Upper lobe of right lung (tissue), 1 donor: Measurements from ENCODE around the gene DLG3. TPM values are rescaled to one million over a fixed set of nuclear protein-coding genes. Genes with fewer than 3 reads are reported as not detected.
"Not testable (repeated sequence)": the region's sequence is repeated elsewhere in the genome, so short reads cannot be mapped to it uniquely, and the experiment has no call there.

Experiments
- ATAC-seq: fragments of 200-7000 bp; cut with Tn5 transposase; one replicate; pipeline ENCODE4 v1.9.1; 2020; ENCODE audit warnings: mild to moderate bottlenecking, moderate library complexity
- DNase-seq: peaks from one replicate; pipeline ENCODE4 v3.0.0-alpha.2; 2020
- H3K27ac ChIP-seq: fragments of 200-600 bp; one replicate; pipeline ENCODE4 v1.8.0; 2022
- H3K27me3 ChIP-seq: fragments of 200-600 bp; one replicate; pipeline ENCODE4 v1.8.0; 2022; ENCODE audit warnings: mild to moderate bottlenecking
- H3K36me3 ChIP-seq: fragments of 200-600 bp; one replicate; pipeline ENCODE4 v1.8.0; 2022
- H3K4me1 ChIP-seq: fragments of 200-600 bp; one replicate; pipeline ENCODE4 v1.8.0; 2022
- H3K4me3 ChIP-seq: fragments of 200-600 bp; one replicate; pipeline ENCODE4 v1.8.0; 2022; ENCODE audit warnings: mild to moderate bottlenecking
- H3K9me3 ChIP-seq: fragments of 200-600 bp; one replicate; pipeline ENCODE4 v1.8.0; 2022
- intact Hi-C: fragments of 100-400 bp; cut with DNase I; formaldehyde crosslinking; loops from one replicate; pipeline ENCODE4 v1.11.0; 2022
- long read RNA-seq: library from polyadenylated mRNA; unstranded; transcript quantifications from one replicate; pipeline ENCODE4 v2.0.0, GENCODE V29; 2021
- total RNA-seq: library from RNA; stranded (reverse); fragmentation: NEBNext Ultra II Directional; extraction: Animal tissue kit (Norgen Biotek cat#: 25700); gene quantifications from one replicate; pipeline ENCODE4 v1.2.1, GENCODE V29; 2021
- TF ChIP-seq, protein P1 (sequence below): fragments of 200-600 bp; IDR thresholded peaks from one replicate; pipeline ENCODE4 v1.8.0; 2022; ENCODE audit warnings: antibody characterized with exemption
- donor health status: DM: no; HTN: yes; CAD: no; lungs with severe emphysema.

Gene DLG3
- total RNA-seq: 24.4 TPM
- long read RNA-seq, full-length matches to known transcripts: 20 of 40 reads
- long read RNA-seq, partial matches to known transcripts: 7 of 40 reads
- long read RNA-seq, other reads (novel, unspliced or antisense): 13 of 40 reads

DNA sequence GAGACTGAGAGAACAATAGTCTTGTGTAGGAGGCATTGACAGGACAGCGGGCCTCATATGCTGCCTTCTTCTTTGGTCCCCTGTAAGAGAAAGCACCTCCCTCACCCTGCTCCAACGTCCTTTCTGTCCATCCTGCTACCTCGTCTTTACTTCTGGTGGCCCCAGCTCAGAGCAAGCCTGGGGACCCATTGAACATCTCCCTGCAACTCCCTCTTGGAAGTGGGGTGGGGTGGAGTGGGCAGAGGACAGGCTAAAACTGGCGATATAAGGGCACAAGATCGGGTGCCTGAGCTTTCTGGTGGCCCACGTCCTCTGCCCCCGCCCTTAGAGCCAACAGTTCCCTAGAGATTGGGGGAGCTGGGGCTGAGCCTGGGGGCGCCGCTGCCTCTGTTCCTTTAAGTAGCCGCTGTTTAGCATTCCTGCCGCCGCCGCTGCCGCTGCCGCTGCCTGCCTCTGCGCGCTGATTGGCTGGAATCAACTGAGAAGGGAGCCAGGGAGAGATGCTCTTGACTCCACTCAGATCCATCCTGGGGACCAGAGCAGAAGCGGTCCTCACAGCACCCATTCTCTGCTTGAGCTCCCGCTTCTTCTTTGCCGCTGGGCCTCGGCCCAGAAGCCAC, at the start of gene DLG3:
Gene DLG3 (plus strand): TSS at position 510 of the 620 bp plus-strand sequence. CDS start 367 bp downstream, outside the sequence.
- TF ChIP-seq, protein P1, sequence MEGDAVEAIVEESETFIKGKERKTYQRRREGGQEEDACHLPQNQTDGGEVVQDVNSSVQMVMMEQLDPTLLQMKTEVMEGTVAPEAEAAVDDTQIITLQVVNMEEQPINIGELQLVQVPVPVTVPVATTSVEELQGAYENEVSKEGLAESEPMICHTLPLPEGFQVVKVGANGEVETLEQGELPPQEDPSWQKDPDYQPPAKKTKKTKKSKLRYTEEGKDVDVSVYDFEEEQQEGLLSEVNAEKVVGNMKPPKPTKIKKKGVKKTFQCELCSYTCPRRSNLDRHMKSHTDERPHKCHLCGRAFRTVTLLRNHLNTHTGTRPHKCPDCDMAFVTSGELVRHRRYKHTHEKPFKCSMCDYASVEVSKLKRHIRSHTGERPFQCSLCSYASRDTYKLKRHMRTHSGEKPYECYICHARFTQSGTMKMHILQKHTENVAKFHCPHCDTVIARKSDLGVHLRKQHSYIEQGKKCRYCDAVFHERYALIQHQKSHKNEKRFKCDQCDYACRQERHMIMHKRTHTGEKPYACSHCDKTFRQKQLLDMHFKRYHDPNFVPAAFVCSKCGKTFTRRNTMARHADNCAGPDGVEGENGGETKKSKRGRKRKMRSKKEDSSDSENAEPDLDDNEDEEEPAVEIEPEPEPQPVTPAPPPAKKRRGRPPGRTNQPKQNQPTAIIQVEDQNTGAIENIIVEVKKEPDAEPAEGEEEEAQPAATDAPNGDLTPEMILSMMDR: no peak
- no peaks in the 10 kb centered on the region for H3K9me3 ChIP-seq
- no peaks in the 10 kb centered on the region for H3K36me3 ChIP-seq
- H3K4me1 ChIP-seq: no peaks in the 10 kb centered on the region
- intact Hi-C loops: no loop called here
- H3K27me3 ChIP-seq: peaks cover 5% of the 10 kb centered on the region
- H3K27ac ChIP-seq: no peak within 1 kb of the TSS
- H3K4me3 ChIP-seq: peak within 1 kb of the TSS; percentile 10
- peak; percentile 41 for ATAC-seq
- no peak for DNase-seq

DNA sequence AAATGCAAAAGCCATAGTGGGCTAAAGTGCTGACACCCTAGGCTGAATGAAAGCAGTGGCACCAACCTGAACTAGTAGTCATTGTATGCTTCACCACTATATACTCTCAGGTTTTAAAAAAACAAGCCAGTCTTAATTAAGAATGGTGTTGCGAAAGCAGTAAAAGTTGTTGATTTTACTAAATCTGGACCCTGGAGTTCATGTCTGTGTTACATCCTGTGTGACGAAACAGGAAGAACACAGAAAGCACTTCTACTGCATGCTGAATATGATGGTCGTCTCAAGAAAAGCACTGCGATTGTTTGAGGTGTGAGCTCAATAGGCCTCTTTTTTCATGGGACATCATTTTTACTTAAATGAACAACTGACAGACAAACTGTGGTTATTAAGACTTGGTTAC, 45.7 kb upstream of the DLG3 start:
- intact Hi-C loops: no loop called here
- TF ChIP-seq, protein P1: no peak
- DNase-seq (no peak), ATAC-seq (no peak)
- no peak overlapping the region for H3K27ac ChIP-seq
- no peaks in the 10 kb centered on the region for H3K4me1 ChIP-seq
- no peak overlapping the region for H3K4me3 ChIP-seq
- no peaks in the 10 kb centered on the region for H3K36me3 ChIP-seq
- H3K9me3 ChIP-seq: no peaks in the 10 kb centered on the region
- no peaks in the 10 kb centered on the region for H3K27me3 ChIP-seq

DNA sequence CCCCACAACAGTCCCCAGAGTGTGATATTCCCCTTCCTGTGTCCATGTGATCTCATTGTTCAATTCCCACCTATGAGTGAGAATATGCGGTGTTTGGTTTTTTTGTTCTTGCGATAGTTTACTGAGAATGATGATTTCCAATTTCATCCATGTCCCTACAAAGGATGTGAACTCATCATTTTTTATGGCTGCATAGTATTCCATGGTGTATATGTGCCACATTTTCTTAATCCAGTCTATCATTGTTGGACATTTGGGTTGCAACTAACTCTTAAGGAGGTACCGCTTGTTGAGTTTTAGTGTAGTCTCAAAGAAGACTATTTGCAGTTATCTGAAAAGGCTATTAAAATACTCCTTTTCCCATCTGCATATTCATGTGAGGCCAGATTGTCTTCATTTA, 44.5 kb upstream of the DLG3 start:
- H3K4me1 ChIP-seq, H3K27ac ChIP-seq, H3K27me3 ChIP-seq, ATAC-seq, intact Hi-C loops, H3K36me3 ChIP-seq, H3K4me3 ChIP-seq, DNase-seq, H3K9me3 ChIP-seq: not testable (repeated sequence)

DNA sequence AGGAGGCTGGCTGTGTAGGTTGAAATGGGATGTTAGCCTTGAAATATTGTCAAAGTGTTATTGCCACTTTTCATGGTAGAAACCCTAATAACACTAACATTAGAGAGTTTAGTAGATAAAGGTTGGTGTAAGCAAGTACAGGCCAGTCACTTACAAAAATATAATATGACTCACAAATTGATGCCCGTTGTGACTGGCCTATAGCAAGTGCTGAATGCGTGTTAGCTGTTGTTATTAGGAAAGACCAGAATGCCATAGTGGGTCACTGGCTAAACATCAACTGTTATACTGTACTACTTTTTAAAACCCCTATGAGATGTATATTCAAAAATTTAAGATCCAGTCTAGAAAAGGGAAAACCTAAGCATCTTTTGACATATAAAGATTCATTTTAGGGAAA, 41.9 kb upstream of the DLG3 start:
- ATAC-seq (no peak), DNase-seq (no peak)
- TF ChIP-seq, protein P1: no peak
- Histone ChIP-seq H3K36me3 (no peaks in the 10 kb centered on the region), H3K27ac (no peak overlapping the region), H3K4me1 (no peaks in the 10 kb centered on the region), H3K27me3 (no peaks in the 10 kb centered on the region), H3K9me3 (no peaks in the 10 kb centered on the region), H3K4me3 (no peak overlapping the region)
- intact Hi-C loops: no loop called here

DNA sequence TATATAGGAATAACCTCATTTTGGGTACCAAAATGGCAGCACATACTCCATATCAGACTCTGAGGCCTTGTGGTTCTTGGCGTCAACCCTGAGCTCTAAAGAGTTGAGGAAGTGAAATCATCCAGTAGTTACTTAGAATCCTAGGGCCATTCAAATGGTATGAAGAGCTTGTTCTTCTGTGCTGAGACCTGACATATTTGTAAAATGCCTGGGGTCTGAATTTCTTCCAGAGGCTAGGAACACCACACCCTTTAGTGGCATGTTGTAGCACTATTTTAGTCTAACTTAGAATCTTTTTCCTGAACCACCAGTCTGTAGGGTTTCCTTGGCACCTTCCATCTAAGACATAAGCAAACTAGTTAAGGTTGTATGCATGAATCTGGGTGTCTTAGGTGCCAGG, 39.6 kb upstream of the DLG3 start:
- ATAC-seq (no peak), DNase-seq (no peak)
- no peak overlapping the region for H3K4me3 ChIP-seq
- H3K27ac ChIP-seq: no peak overlapping the region
- intact Hi-C loops: no loop called here
- H3K27me3 ChIP-seq: no peaks in the 10 kb centered on the region
- no peaks in the 10 kb centered on the region for H3K9me3 ChIP-seq
- no peaks in the 10 kb centered on the region for H3K36me3 ChIP-seq
- H3K4me1 ChIP-seq: no peaks in the 10 kb centered on the region
- TF ChIP-seq, protein P1: no peak

DNA sequence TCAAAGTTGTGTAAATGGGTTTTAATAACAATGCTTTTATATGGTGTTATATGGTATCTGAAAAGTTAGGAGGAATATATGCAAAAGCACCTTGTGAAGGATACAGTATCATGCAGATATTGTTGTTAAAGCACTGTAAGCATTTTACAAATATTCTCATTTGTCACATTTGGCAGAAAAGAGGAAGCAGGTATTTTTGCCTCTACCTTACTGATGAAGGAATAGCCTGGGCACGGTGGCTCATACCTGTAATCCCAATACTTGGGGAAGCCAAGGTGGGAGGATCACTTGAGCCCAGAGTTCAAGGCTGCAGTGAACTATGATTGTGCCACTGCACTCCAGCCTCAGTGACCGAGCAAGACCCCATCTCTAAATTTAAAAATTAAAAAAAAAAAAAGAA, 33.7 kb upstream of the DLG3 start:
- DNase-seq (no peak), ATAC-seq (no peak)
- no peak overlapping the region for H3K27ac ChIP-seq
- intact Hi-C loops: no loop called here
- H3K36me3 ChIP-seq: no peaks in the 10 kb centered on the region
- no peaks in the 10 kb centered on the region for H3K27me3 ChIP-seq
- no peaks in the 10 kb centered on the region for H3K4me1 ChIP-seq
- no peak overlapping the region for H3K4me3 ChIP-seq
- TF ChIP-seq, protein P1: no peak
- no peaks in the 10 kb centered on the region for H3K9me3 ChIP-seq
